Astrocyte of the spinal cord (primary cell): Measurements from ENCODE around the gene SS18L1.
"Not testable (repeated sequence)": the region's sequence is repeated elsewhere in the genome, so short reads cannot be mapped to it uniquely, and the experiment has no call there.

Experiments
- DNase-seq: peaks from one replicate; pipeline ENCODE4 v3.0.0; 2011; ENCODE audit warnings: low read depth, low spot score
- H3K4me3 ChIP-seq: 2 replicates; pipeline ENCODE4 v1.5.1; 2011; ENCODE audit warnings: low read depth, mild to moderate bottlenecking, low read length, moderate library complexity
- CTCF ChIP-seq: IDR thresholded peaks from 2 replicates; pipeline ENCODE4 v1.5.1; 2012; ENCODE audit warnings: low read depth, mild to moderate bottlenecking, low read length, inconsistent platforms
- in situ Hi-C: cut with HindIII; loops from 2 replicates; pipeline ENCODE4 v1.10.0; 2017; ENCODE audit warnings: low sequenced_read_pairs

Gene SS18L1

DNA sequence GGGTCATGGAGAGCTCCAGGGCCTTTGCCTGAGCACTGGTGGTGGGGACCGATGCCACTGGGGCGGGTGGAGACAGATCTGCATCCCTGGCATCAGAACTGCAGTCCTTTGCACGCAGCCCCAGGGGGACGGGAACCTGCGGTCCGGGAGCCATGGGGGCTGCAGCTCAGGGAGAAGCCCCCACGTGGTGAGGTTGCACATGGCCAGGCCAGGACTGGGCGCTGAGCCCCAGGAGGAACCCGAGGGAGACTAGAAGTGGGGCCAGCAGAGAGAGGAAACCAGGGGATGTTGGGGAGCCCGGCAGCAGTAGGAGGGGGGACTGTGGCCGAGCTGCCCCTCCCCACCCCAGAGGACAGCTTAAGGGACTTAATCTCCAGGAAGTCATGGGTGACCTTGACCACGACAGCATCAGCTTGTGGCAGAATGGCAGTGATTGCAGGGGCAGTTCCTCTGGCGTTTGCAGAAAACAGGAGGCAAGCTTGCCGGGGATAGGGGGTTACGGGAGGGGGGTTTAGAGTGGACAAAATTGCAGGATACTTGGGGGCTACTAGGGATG is 39.3 kb upstream of the SS18L1 start:
- H3K4me3 ChIP-seq = no peak overlapping the region
- in situ Hi-C loops = no loop called here
- TF ChIP-seq CTCF = no peak
- DNase-seq = no peak

- no peak for TF ChIP-seq CTCF
- no peak overlapping the region for H3K4me3 ChIP-seq
- no peak for DNase-seq
- in situ Hi-C loops = no loop called here
Measured at GRCh38 chr20:62104791-62105345, 38.7 kb upstream of the SS18L1 start.

DNA sequence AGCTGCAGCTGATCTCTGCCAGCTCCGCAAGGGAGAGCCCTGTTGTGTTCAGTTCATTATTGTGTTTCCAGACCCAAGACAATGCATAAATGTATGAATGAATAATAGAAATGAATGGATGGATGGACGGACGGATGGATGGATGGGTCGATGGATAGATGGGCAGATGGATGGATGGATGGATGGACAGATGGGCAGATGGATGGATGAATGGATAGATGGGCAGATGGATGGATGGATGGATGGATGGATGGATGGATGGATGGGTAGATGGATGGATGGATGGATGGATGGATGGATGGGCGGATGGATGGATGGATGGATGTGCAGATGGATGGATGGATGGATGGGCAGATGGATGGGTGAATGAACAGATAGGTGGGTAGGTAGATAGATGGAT is 38.0 kb upstream of the SS18L1 start:
- H3K4me3 ChIP-seq = no peak overlapping the region
- in situ Hi-C loops = no loop called here
- DNase-seq = no peak
- TF ChIP-seq CTCF = no peak

DNA sequence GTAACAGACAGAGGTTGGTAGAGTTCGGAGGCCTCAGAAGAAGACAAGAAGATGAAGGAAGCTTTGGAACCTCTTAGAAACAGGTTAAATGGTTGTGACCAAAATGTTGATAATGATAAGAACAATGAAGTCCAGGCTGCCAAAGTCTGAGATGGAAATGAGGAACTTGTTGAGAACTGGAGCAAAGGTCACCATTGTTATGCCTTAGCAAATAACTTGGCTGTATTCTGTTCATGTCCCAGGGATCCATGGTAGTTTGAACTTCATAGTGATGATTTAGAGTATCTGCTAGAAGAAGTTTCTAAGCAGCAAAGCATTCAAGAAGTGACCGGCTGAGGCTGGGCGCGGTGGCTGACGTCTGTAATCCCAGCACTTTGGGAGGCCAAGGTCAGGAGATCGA is 32.4 kb upstream of the SS18L1 start:
- DNase-seq = no peak
- in situ Hi-C loops = no loop called here
- TF ChIP-seq CTCF = no peak
- no peak overlapping the region for H3K4me3 ChIP-seq

DNA sequence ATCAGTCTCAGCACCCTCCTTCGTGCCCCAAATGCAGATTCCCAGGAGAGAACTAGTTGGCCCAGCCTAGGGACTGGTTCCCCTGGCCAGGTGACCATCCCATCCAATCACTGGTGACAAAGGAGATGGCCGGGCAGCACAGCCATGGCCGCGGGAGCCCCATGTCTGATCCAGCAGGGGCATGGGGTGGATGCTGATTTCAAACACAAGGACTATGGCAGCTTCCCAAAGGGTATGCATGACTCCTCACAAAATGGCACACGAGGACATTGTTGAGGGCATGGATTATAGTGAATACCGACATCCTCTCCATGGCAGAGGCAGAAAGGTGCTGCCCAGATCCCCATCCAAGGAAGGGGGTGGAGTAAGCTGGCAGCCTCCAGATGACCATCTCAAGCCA is 31.2 kb upstream of the SS18L1 start:
- in situ Hi-C loops = no loop called here
- TF ChIP-seq CTCF = no peak
- no peak overlapping the region for H3K4me3 ChIP-seq
- no peak for DNase-seq

DNA sequence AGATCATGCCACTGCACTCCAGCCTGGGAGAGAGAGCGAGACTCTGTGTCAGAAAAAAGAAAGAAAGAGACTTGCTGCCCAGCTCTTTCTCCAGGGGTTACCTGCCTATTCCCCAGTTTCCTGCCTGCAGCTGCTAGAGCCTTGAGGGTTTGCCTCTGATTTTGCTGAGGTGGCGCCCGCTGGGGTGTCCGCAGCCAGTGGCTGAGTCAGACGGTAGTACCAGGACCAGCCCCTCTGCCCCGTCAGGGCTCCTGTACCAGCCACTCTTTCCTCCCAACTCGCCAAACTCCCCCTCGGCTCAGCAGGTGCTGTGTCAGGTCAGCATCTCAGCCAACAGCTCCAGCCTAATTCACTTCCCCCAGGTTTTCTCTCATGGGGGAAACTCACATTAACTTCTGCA is 28.7 kb upstream of the SS18L1 start:
- DNase-seq = no peak
- in situ Hi-C loops = no loop called here
- H3K4me3 ChIP-seq = no peak overlapping the region
- TF ChIP-seq CTCF = no peak

GRCh38 chr20:62115800-62116407 is 27.7 kb upstream of the SS18L1 start:
- DNase-seq, H3K4me3 ChIP-seq, in situ Hi-C loops: not testable (repeated sequence)
